Measurements from ENCODE around the gene ARHGAP11B.
"Not testable (repeated sequence)": the region's sequence is repeated elsewhere in the genome, so short reads cannot be mapped to it uniquely, and the experiment has no call there.

ARHGAP11B gene

GRCh38 chr15:30625436-30626193 lies at the start of gene ARHGAP11B:
Gene ARHGAP11B (plus strand): TSS chr15:30626128.
- peak; percentile 86 for DNase-seq (ENCODE audit: low read depth)

GRCh38 chr15:30579394-30579970 lies 46.4 kb upstream of the ARHGAP11B start:
- DNase-seq (ENCODE audit: low read depth), result not testable (repeated sequence)

GRCh38 chr15:30580716-30581115 lies 45.2 kb upstream of the ARHGAP11B start:
- DNase-seq (ENCODE audit: low read depth), result not testable (repeated sequence)

- not testable (repeated sequence) for DNase-seq (ENCODE audit: low read depth)
Measured at GRCh38 chr15:30598953-30599352, 27.0 kb upstream of the ARHGAP11B start.

GRCh38 chr15:30603796-30604195 lies 22.1 kb upstream of the ARHGAP11B start, which contains the start of gene GOLGA8H:
Gene GOLGA8H (plus strand): TSS chr15:30604028. CDS start chr15:30604126, 98 bp downstream.
- DNase-seq (ENCODE audit: low read depth), result not testable (repeated sequence)

- not testable (repeated sequence) for DNase-seq (ENCODE audit: low read depth)
Measured at GRCh38 chr15:30612271-30612670, 13.7 kb upstream of the ARHGAP11B start.

GRCh38 chr15:30621342-30621741 lies 4.6 kb upstream of the ARHGAP11B start:
- not testable (repeated sequence) for DNase-seq (ENCODE audit: low read depth)

- not testable (repeated sequence) for DNase-seq (ENCODE audit: low read depth)
Measured at GRCh38 chr15:30626194-30626565, 252 bp downstream of the ARHGAP11B start.

- DNase-seq (ENCODE audit: low read depth), result not testable (repeated sequence)
Measured at GRCh38 chr15:30626632-30627031, 704 bp downstream of the ARHGAP11B start.

- DNase-seq (ENCODE audit: low read depth), result no peak
Measured at GRCh38 chr15:30650012-30650929, 24.3 kb downstream of the ARHGAP11B start.

- not testable (repeated sequence) for DNase-seq (ENCODE audit: low read depth)
Measured at GRCh38 chr15:30661154-30661553, 35.2 kb downstream of the ARHGAP11B start.

GRCh38 chr15:30669621-30670020 lies 43.7 kb downstream of the ARHGAP11B start:
- not testable (repeated sequence) for DNase-seq (ENCODE audit: low read depth)

GRCh38 chr15:30670056-30670455 lies 44.1 kb downstream of the ARHGAP11B start:
- DNase-seq (ENCODE audit: low read depth), result no peak

GRCh38 chr15:30671309-30671708 lies 45.4 kb downstream of the ARHGAP11B start:
- no peak for DNase-seq (ENCODE audit: low read depth)

GRCh38 chr15:30675126-30675525 lies 49.2 kb downstream of the ARHGAP11B start:
- DNase-seq (ENCODE audit: low read depth), result no peak

GRCh38 chr15:30675891-30676290 lies 50.0 kb downstream of the ARHGAP11B start:
- not testable (repeated sequence) for DNase-seq (ENCODE audit: low read depth)

GRCh38 chr15:30680997-30681396 lies 55.1 kb downstream of the ARHGAP11B start:
- DNase-seq (ENCODE audit: low read depth), result not testable (repeated sequence)

GRCh38 chr15:30685709-30686285 lies 59.9 kb downstream of the ARHGAP11B start:
- DNase-seq (ENCODE audit: low read depth), result not testable (repeated sequence)

GRCh38 chr15:30686651-30687050 lies 60.7 kb downstream of the ARHGAP11B start:
- not testable (repeated sequence) for DNase-seq (ENCODE audit: low read depth)
